NT2/D1 (cell line): ENCODE data around the gene DIP2A.

Source experiments
- DNase-seq: peaks from one replicate; pipeline ENCODE4 v3.0.0-alpha.2; 2011; ENCODE audit warnings: low read depth, low spot score
- H3K27me3 ChIP-seq: 2 replicates; pipeline ENCODE4 v1.6.0; 2011; ENCODE audit warnings: mild to moderate bottlenecking; ENCODE audit not compliant: insufficient read length, insufficient read depth
- H3K36me3 ChIP-seq: 2 replicates; pipeline ENCODE4 v1.6.1; 2011; ENCODE audit warnings: mild to moderate bottlenecking, low read length, mixed read lengths; ENCODE audit not compliant: insufficient read depth, insufficient read length
- H3K4me1 ChIP-seq: 2 replicates; pipeline ENCODE4 v1.5.1; 2011; ENCODE audit not compliant: insufficient read depth, insufficient read length
- H3K4me3 ChIP-seq: 2 replicates; pipeline ENCODE4 v1.5.1; 2011; ENCODE audit warnings: low read depth; ENCODE audit not compliant: insufficient read length
- H3K9ac ChIP-seq: 2 replicates; pipeline ENCODE4 v1.6.0; 2011; ENCODE audit warnings: low read depth; ENCODE audit not compliant: insufficient read length
- H3K9me3 ChIP-seq: 2 replicates; pipeline ENCODE4 v1.5.1; 2011; ENCODE audit warnings: mild to moderate bottlenecking, low read length; ENCODE audit not compliant: insufficient read depth
- SUZ12 ChIP-seq: IDR thresholded peaks from 2 replicates; pipeline ENCODE4 v1.6.1; 2011; ENCODE audit not compliant: insufficient read length, insufficient read depth; ENCODE audit errors: extremely low read depth
- YY1 ChIP-seq: IDR thresholded peaks from 2 replicates; pipeline ENCODE4 v1.6.1; 2011; ENCODE audit not compliant: insufficient read length, insufficient read depth
- ZNF274 ChIP-seq: IDR thresholded peaks from 2 replicates; pipeline ENCODE4 v1.6.1; 2011; ENCODE audit warnings: mild to moderate bottlenecking, low read depth, low read length

Gene DIP2A

DNA sequence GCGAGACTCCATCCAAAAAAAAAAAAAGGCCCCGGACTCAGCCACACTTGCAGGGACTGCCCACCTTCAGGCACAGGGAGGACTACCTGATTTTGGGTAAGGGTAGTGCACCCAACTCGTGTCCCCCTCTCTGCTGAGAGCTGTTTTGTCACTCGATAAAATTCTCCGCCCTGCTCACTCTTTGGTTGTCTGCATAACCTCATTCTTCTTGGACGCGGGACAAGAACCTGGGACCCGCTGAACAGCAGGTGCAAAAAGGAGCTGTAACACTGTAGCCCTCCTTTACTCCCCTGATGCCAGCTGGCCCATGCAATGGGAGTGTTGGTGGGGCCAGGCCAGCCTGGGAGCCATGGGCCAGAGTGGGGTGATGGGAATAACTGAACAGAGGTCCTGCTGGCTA lies 135.6 kb downstream of the DIP2A start:
- no peak for TF ChIP-seq SUZ12
- no peak for TF ChIP-seq ZNF274
- Histone ChIP-seq H3K36me3 (no peaks in the 10 kb centered on the region), H3K9ac (no peak overlapping the region), H3K4me3 (no peak overlapping the region), H3K4me1 (peaks cover 3% of the 10 kb centered on the region), H3K9me3 (peaks cover 65% of the 10 kb centered on the region), H3K27me3 (no peaks in the 10 kb centered on the region)
- DNase-seq = no peak

DNA sequence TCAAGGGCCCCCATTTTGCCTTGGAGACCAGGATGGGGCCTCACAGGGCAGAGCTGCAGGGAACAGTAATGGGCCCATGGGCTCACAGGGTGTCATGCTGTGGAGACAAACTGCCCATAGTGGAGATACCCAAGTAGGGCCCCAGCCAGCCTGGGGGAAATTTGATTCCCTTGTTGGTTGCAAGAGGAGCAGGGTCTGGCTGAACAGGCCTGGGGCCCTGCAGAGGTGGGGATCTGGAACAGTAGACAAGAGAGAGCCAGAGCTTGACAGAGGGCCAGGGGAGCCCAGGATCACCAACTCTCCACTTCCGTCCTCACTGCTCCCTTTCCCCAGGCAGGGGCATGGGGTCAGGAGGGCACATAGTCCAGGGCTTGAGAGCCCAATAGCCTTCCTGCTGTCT lies 137.5 kb downstream of the DIP2A start:
- no peak overlapping the region for H3K4me3 ChIP-seq
- peaks cover 56% of the 10 kb centered on the region for H3K9me3 ChIP-seq
- DNase-seq = no peak
- H3K36me3 ChIP-seq = no peaks in the 10 kb centered on the region
- no peak for TF ChIP-seq ZNF274
- TF ChIP-seq YY1 = no peak
- no peak for TF ChIP-seq SUZ12
- no peak overlapping the region for H3K9ac ChIP-seq
- H3K27me3 ChIP-seq = no peaks in the 10 kb centered on the region
- peaks cover 3% of the 10 kb centered on the region for H3K4me1 ChIP-seq

DNA sequence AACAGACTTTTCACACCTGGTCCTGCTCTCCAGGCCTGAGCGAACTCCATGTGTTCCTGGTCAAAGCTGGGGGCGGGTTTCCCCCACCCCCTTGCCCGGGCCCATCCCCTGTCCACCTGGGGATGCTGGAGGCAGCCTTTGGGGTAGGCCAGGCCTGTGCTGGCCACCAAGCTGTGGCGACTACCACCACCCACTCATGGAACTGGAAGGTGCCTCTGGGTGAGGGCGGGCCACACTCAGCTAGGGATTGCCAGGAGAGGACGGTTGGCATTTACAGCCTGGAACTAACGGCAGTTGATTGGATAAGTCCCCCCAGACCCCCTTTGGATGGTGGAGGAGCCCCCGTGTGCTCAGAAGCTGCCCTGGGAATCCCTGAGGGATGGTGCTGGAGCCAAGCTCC lies 138.3 kb downstream of the DIP2A start:
- Histone ChIP-seq H3K27me3 (no peaks in the 10 kb centered on the region), H3K4me3 (no peak overlapping the region), H3K9me3 (peaks cover 55% of the 10 kb centered on the region), H3K4me1 (peaks cover 3% of the 10 kb centered on the region), H3K36me3 (no peaks in the 10 kb centered on the region), H3K9ac (no peak overlapping the region)
- no peak for TF ChIP-seq SUZ12
- TF ChIP-seq YY1 = no peak
- TF ChIP-seq ZNF274 = no peak
- DNase-seq = no peak

DNA sequence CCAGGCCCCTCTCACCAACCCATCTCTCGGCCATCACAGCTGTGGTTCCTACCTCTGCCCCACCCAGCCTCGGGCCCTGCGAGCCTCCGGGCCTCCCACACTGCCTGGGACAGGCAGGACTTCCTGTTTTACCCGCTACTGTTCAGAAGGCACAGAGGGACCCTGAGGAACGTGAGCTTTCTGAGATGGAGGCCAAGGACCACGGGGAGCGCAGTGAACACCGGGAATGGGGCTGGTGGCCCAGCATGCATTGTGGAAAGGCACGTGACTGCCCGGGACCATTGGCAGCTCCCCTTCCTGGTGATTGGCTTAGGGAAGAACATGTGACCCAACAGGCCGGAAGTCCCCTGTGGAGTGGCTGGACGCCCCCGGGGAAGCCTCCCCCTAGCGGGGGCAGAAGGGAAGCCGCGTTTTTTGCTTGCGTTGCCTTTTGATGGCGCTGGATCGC lies 139.2 kb downstream of the DIP2A start:
- no peaks in the 10 kb centered on the region for H3K27me3 ChIP-seq
- DNase-seq = no peak
- no peak for TF ChIP-seq SUZ12
- no peak for TF ChIP-seq ZNF274
- no peak for TF ChIP-seq YY1
- H3K4me1 ChIP-seq = peaks cover 6% of the 10 kb centered on the region
- H3K9ac ChIP-seq = no peak overlapping the region
- peaks cover 47% of the 10 kb centered on the region for H3K9me3 ChIP-seq
- H3K36me3 ChIP-seq = no peaks in the 10 kb centered on the region
- no peak overlapping the region for H3K4me3 ChIP-seq

DNA sequence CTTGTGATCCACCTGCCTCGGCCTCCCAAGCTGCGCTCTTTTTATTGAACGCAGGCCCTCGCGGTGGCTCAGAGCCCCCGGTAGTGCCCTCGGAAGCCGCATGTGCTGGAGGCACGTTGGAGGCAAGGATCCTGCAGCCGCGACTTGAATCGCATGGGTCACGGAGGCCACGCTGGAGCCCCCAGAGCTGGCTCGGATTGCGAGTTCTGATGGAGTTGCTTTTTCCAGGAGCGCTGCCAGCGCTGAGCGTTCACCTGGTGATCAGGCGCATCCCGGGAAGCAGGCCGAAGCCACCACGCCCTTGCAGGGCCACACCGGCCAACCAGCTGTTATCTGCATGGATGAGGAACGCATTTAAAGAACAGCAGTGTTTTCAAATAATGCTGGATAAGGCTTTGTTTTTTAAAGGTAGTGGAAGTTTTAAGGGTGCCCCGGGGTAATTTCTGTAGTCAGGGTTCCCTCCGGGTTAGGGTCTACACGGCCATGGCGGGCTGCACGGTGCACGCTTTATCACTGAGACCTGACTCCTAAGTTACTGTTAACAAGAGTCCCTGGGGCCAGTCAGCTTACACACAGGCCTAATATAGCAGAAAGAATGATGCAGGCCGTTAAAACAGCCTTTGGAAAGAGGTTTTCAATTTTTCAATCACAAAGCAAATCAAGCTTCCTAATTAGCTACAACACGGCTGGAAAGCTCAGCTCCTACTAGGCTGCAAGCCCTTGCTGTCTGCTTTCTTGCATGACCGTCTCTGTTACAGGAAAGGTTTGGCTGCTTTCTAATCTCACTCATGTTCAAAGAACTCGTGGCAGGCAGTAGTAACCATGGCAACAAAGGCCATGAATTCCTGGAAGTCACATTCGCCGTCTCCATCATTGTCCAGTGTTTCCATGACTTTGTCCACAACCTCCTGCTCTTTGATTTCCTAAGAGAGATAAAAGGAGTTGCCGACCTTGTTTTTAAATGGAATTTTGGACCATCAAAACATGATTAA lies 140.2 kb downstream of the DIP2A start:
- no peak overlapping the region for H3K4me3 ChIP-seq
- no peak overlapping the region for H3K9ac ChIP-seq
- peaks cover 38% of the 10 kb centered on the region for H3K9me3 ChIP-seq
- DNase-seq = no peak
- H3K4me1 ChIP-seq = peaks cover 6% of the 10 kb centered on the region
- H3K27me3 ChIP-seq = no peaks in the 10 kb centered on the region
- H3K36me3 ChIP-seq = no peaks in the 10 kb centered on the region
- TF ChIP-seq ZNF274 (no peak), YY1 (no peak), SUZ12 (no peak)

DNA sequence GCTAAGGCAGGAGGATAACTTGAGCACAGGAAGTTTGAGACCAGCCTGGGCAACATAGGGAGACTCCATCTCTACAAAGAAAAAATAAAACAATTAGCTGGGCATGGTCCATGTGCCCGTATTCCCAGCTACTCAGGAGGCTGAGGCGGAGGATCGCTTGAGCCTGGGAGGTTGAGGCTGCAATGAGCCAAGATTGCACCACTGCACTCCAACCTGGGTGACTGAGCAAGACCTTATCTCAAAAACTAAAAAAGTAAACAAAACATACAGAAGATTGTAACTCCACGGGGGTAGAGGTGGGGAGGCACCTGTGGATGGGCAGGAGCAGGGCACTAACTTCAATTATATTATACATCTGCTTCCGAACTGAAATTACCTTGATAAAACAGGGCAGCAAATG lies 141.6 kb downstream of the DIP2A start:
- Histone ChIP-seq H3K9me3 (peaks cover 23% of the 10 kb centered on the region; the same call in 1 of the 2 replicates), H3K27me3 (no peaks in the 10 kb centered on the region), H3K9ac (no peak overlapping the region), H3K4me1 (peaks cover 10% of the 10 kb centered on the region), H3K36me3 (no peaks in the 10 kb centered on the region), H3K4me3 (no peak overlapping the region)
- DNase-seq = no peak
- TF ChIP-seq YY1 (no peak), ZNF274 (no peak), SUZ12 (no peak)

DNA sequence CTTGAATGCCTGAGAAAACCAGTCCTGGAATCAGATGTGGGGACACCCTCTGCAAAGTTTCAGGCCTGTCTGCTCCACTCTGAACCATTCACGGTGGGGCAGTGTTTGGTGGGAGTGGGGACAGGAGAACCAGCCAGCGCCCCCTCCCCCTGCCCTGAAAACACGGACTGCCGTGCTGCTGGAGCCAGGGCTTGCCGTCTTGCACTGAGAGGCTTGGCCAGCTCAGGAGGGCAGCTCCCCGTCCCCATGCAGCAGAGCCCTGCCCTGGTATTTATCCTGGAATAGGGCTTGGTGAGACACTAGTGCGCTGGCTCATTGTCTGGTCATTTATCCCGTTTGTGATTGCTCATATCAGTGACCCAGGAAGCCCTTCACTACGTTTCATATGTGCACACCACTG lies 142.3 kb downstream of the DIP2A start:
- no peaks in the 10 kb centered on the region for H3K36me3 ChIP-seq
- H3K27me3 ChIP-seq = no peaks in the 10 kb centered on the region
- H3K9me3 ChIP-seq = peaks cover 18% of the 10 kb centered on the region; the same call in 1 of the 2 replicates
- DNase-seq = no peak
- H3K9ac ChIP-seq = no peak overlapping the region
- H3K4me1 ChIP-seq = peaks cover 13% of the 10 kb centered on the region
- TF ChIP-seq YY1 (no peak), SUZ12 (no peak), ZNF274 (no peak)
- no peak overlapping the region for H3K4me3 ChIP-seq
